NCI-H1436 (cell line): Measurements from ENCODE around the gene NPBWR2.
"Not testable (repeated sequence)": the region's sequence is repeated elsewhere in the genome, so short reads cannot be mapped to it uniquely, and the experiment has no call there.

Source experiments
- DNase-seq: peaks from one replicate; lab custom pipeline; 2025; lab: John Stamatoyannopoulos, UW

NPBWR2 gene

DNA sequence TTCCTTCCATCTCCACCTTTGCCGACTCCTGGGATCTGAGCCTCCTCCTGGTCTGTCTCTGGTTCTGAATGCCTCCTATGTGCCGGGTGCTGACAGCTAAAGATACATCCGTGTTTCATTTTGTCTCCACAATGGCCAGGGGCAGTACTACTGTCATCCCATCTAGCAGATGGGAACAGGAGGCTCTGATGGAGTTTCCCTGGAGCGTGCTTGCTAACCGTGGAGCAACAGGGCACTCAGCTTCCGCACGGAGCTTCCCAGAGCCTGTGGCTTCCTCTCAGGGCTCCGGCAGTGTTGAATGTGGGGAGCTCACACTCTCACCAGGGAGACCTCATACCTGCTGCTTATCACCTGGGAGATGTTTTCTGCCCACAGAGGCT is 11.9 kb upstream of the NPBWR2 start:
- DNase-seq = no peak

DNA sequence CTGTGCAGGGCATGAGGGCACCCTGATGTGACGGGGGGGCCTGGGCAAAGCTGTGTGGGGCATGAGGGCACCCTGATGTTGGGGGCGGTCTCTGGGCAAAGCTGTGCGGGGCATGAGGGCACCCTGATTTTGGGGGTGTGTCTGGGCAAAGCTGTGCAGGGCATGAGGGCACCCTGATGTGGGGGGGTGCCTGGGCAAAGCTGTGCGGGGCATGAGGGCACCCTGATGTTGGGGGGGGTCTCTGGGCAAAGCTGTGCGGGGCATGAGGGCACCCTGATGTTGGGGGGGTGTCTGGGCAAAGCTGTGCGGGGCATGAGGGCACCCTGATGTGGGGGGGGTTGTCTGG is 10.0 kb upstream of the NPBWR2 start:
- DNase-seq = not testable (repeated sequence)

DNA sequence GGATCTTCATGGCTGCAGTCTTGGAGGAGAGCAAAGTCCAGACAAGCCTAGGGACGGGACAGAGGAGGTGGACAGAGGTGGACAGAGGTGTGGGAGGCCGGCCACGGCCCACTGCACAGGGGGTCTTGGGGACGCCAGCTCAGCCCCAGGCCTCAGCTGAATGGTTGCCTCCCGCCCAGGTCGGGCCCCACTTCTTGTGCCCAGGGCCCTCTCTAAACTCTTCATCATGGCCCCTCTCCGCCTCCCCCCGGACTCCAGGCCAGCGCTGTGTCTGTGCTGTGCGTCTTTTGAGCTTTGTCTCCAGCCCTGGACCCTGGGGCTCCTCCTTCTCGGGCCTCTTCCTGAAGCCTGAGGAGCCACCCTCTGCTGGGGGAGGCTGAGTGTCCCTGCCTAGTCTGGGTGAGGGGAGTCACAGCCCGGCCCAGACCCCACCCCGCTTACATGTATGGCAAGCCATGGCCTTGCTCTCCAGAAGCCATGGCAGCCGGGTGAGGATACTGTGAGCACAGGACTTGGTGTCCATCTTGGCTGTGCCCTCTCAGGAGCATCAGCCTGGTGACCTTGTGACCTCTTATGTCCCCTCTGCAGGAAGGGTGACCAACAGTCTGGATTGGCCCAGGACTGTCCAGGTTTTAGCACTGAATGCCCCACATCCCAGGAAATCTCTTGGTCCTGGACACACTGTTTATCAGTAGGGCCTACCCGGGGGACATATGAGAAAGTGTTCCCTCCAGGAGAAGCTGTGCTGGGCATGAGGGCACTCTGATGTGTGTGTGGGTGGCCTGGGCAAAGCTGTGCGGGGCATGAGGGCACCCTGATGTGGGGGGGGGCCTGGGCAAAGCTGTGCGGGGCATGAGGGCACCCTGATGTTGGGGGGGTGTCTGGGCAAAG is 9.4 kb upstream of the NPBWR2 start:
- DNase-seq = no peak

DNA sequence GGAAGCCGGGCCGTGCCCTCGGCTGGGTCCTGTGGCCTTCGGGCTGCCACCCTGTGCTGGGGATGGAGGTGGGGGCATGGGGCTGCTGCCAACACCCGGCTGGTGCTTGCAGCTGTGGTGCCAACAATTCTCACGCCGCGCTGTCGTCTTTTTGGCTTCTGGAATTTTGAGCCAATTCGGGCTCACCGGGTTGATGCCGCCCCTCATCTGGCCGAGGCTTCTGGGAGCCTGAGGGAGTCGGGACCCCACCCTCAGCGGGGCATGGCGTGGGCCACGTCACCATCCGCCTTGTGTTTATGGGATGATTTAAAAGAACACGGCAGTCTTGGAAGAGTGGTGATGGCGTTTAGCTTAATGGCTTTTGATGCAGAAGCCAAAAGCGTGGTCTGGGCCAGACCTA is 8.7 kb upstream of the NPBWR2 start:
- DNase-seq = no peak

DNA sequence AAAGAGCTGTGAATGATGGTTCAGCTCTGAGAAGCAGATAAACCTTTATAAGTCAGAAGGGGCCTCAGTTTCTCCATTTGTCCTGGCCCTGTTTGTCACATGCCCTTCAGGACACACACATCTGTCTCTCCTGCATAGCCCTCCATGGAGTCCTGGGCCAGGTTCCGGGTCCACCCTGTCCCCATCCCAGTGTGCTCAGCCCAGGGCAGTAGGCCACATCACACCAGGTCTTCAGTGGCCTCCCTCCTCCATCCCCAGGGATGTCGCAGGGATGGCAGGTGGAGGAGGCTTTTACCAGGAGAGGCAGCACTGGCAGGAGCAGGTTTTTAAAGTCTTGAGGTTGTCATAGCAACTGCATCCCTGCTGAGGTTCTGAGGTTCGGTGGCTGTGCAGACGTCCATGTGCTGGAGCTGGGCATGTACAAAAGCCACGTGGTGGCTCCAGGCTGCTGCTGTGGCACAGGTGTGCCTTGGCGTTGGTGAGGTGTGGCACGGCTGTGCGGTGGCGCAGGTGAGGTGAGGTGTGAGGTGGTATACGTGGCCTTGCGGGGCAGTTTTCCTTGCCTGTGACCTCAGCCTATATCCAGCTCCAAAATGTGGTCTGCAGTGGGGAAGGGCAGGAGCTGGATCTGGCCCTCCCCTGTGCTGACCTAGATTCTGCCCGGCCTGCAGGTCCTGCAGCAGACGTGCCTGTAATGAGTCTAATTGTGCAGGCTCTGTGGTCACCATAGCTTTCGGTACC is 8.0 kb upstream of the NPBWR2 start:
- DNase-seq = no peak

DNA sequence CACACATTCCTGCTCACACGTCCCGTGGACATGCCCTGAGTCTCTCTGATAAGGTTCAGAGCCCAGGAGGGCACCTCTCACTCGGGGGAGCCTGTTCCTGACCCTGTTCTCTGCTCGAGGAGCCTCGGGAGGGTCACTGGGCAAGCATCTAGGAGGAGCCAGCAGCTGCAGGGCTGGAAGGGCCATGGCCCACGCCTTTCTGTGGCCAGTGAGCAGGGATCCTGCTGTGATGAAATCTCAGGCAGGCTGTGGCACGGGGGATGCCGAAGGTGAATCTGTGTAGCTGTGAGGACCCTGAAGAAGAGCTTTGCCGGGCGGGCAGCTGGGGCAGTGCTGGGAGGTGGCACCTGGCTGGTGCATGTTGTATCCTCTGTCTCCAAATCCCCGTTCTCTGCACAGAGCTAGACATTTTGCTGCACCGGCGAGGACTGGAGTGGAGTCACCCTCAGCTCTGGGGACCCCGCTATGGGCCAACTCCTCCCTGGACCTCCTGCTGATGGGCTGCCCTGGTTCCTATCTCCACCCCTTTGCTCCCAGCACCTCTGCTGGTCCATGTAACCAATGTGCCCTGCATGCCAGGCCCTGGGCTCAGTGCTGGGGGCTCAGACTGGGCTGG is 7.1 kb upstream of the NPBWR2 start:
- no peak for DNase-seq

DNA sequence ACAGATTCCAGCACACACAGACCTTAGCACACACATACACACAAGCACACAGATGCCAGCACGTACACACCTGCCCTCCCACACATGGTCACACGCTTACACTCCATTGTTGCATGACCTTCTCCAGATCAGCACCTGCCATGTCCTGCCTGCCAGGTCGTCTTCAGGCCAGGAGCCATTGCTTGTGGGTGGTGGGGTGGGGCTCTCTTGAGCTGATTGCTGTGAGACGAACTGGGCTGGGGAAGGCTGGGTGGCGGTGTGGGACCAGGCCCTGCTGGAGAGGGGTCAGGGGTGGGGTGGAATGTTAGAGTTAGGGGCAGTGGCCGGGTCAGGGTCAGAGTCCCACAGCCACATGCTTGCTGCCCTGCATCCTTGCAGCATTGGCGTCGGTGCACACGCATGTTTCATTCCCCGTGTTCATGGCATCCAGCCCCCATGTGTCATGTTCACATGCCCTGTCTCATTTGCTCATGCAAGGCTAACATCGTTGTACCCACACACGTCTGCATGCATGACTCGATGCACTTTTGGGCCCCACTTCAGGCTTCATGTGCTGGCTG is 6.5 kb upstream of the NPBWR2 start:
- DNase-seq = no peak

DNA sequence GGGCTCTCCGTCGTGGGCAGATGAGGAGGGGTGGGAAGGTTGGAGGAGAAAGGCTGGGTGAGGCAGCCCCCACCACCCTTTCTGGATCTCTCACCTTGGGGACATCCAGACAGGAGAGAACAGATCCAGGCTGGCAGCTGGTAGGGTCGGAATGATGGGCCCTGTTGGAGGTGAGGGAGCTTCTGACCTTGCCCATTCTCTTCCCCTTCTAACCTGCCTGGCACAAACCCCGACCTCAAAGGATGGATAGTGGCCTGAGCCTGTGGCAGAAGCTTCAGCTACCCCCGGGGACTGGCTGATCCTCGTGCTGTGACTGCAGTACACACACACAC is 6.0 kb upstream of the NPBWR2 start:
- DNase-seq = no peak

DNA sequence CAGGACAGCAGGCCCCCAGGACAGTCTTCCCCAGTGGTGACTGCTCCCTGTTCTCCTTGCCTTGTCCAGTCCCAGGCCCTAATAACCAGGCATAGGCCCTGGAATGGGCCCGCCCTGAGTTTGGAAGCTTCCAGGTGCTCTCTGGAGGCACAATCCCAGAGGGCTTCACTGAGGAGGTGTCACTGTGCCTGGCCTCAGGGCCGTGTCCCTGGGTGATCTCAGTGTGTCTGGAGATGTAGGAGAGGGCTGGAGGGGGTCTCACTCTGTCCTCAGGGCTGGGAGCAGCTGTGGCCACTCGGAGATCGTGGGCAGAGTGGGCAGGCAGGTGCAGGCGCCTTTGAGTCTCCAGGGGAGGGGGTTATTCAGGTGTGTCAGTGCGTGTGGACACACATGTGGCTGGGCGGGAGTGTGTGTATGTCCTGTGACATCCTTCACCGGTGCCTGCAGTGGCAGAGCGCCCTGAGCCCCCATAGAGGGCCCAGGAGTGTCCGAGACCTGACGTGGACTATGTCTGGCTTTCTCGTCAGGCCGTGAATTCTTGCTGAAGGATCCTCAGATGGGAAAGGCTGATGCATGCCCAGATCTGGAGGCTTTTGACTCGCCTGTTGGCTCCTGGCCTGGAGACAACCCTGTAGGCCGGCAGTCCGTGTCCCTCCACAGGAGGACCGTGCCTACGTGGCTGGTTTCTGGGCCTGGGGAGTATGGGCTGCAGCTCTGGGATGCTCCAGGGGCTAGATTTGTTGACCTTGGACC is 5.5 kb upstream of the NPBWR2 start:
- DNase-seq = no peak

DNA sequence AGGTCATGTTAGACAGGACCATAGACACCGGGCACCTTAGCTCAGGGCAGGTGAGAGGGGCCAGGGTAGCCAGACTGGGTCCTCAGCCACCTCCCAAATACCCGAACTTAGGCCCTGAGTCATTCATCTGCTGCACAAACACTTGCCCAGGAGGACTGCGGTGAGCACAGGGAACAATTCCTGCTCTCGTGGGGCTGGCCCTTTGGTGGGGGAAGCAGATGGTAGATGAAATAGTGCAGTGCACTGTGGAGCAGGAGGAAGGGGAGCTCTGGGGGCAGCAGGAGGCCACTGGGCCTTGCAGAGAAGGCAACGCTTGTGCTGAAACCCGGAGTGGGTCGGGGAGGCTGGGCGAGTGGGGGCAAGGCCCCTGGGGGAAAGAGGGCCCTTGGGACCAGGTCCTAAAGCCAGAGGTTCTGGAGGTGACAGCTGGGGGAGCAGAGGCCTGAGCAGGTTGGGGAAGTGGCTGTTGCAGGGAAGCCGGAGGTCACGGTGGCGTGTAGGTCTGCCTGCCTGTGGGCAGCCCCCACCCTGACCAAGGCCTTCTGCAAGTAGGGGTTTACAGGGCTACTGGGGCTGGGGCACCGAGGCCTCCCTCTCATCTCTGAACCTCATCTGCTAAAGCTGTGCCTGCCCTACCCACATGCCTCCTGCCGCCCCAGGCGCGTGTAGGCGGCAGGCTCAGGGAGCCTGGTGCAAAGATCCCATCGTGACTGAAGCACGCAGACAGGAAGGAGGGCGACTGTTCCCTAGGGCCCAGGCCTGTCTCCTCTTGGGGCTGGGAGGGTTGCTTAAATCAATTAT is 4.7 kb upstream of the NPBWR2 start:
- DNase-seq = peak; percentile 32

DNA sequence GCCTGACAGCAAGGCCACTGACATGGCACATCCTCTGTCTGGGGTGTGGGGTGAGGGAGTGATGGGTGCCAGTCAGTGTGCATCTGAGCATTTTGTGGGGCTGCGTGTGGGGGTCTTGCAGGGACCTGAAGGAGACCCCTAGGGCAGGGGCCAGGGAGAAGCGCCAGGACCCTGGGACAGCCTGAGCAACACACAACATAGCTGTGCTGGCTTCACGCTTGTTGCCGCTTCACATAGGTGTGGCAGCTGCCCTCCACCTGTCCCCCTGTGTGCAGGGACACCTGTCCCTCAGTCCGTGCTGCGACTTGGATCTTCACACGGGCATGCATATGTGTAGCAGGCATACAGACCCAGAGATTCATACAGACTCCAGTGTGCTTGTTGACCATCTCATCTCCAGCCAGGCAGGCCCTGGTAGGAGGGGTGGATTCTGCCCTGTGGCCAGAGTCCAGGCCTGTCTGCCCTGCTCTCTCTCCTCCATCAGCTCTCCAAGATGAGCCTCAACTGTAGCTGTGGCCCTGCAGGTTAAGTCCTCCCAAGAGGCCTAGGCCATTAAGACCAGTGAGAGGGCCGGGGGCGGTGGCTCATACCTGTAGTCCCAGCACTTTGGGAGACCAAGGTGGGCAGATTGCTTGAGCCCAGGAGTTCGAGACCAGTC is 3.2 kb upstream of the NPBWR2 start:
- no peak for DNase-seq

DNA sequence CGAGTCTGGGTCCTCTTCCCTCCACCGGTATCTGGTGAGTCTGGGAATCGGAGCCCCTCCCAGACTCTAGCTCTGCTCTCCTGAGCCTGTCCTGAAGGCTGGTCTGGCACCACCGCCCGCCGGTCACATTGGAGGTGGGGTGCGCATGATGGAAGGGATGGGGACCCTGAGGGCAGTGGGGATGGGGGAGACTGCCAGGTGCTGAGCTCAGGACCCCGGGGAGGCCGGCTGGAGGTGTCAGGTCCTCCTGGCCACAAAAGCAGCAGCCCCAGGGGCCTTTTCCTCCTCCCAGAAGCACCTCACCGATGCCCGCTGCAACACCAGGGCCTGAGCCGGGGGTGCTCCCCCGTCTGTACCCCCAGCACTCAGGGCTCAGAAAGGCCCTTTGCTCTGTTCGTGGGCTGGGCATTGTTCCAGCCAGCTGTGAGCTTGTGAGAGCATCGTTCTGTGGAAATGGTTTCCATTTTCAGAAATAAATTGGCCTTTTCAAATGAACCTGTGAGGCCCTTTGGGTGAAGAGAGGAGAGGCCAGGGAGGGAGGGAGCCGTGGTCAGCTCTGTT is 2.5 kb upstream of the NPBWR2 start:
- DNase-seq = no peak

DNA sequence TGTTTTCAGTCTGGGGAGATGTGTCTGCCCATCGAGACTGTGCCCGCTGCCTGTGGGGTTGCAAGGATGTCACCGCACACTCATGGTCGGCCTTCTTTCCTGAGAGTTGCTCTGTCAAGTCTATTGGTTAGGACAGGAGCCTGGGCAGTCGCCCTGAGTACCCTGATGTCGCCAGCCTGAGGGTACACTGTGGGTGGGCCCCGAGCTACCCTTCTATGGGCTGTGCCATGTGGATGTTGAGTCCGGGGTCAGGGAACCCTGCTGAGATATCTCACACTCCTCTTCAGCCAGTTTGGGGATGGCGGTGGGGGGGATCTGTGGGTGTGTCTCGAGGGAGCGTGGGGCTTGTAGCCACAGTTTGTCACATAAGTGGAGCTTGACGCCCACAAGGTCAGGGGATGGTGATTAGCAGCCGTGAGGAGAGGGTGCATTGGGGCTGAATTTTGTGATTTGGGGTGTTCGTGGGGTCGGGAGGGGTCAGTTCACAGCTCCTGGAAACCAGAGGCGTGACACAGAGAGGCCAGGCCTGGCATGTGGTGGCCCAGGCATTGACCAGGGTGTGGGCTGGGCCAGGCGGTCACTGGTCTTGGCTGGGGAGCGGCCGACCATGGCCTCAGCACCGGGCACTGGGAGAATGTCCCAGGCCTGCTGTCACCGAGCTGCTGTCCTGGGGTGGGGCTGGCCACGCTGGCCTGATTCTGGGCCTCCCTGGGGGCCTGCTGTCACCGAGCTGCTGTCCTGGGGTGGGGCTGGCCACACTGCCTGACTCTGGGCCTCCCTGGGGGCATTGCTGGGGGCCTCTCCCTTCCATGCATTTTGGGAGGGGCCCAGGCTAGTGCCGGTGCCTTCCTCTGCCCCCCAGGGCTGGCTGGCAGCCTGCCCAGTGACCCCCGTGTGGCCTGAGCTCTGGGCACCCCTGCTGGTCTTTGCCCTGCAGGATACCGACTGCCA is 1.6 kb upstream of the NPBWR2 start:
- no peak for DNase-seq

DNA sequence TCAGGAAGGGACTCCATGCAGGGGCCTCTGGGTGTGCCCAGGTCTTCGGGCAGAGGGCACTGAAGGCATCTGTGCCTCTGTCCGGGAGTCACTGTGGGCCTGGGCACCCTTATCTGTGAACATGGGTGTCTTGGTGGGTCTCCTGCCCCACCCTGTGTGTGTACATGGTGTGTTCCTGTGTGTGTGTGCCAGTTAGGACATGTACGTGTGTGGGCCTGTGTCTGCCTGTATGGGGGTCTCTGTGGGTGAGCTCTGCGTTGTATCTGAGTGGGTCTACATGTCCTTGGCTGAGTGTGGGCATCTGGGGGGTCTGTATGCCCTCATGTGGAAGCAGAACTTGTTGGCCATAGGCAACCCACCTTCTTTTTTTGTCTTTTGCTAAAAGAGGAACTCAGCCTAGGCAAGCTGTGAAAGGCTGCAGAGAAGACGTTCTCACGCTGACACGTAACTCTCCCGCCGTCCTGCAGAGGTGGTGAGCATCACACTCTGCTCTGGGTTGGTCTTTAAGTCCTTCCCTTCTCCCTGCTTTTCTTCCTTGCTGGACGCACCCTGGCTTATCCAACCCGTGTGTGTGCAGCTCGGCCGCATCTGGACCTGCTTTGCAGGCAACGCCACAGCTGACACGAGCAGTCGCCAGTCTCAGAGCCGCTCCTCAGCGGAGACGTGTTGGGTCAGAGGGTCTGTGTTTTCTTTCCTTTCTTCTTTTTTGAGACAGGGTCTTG is 532 bp upstream of the NPBWR2 start:
- DNase-seq = no peak

DNA sequence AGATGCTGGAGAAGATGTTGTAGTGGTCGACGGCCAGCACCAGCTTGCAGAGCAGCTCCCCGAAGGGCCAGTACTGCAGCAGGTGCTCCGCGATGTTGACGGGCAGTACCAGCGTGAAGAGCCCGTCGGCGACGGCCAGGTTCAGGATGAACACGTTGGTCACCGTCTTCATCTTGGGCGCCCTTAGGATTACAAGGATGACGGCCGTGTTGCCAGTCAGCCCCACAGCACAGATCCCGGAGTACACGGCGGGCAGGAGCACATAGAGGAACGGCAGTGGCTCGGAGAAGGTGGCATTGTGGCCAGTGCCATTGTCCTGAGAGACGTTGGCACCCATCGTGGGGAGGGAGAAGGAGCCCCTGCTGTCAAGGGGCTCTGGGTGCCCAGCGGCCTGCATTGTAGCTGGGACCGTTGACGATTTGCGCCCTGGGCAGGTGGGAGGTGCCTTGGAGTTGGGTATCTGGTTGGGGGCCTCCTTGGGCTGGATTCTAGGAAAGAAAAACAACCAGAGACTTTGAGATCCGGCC is 867 bp downstream of the NPBWR2 start:
- no peak for DNase-seq

DNA sequence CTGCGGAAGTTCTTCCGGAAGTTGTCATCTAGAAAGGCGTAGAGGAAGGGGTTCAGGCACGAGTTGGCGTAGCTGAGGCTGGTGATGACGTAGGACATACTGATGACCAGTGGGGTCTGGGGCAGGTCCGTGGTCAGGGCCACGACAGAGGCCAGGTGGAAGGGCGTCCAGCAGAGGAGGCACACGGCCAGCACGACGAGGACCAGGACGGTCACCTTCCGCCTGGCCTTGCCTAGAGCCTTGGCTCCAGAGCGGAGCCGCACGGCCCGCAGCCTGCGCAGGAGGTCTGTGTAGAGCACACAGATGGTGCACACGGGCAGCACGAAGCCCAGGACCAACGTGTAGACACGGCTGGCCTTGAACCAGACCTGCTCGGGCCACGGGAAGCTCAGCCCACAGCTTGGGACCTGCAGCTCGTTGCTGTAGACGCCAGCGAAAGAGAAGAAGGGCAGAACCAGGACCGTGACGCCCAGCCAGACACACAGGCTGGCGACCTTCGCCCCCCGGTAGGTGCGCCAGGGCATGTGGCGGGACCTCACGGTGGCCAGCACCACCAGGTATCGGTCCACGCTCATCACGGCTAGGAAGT is 1.4 kb downstream of the NPBWR2 start:
- no peak for DNase-seq

DNA sequence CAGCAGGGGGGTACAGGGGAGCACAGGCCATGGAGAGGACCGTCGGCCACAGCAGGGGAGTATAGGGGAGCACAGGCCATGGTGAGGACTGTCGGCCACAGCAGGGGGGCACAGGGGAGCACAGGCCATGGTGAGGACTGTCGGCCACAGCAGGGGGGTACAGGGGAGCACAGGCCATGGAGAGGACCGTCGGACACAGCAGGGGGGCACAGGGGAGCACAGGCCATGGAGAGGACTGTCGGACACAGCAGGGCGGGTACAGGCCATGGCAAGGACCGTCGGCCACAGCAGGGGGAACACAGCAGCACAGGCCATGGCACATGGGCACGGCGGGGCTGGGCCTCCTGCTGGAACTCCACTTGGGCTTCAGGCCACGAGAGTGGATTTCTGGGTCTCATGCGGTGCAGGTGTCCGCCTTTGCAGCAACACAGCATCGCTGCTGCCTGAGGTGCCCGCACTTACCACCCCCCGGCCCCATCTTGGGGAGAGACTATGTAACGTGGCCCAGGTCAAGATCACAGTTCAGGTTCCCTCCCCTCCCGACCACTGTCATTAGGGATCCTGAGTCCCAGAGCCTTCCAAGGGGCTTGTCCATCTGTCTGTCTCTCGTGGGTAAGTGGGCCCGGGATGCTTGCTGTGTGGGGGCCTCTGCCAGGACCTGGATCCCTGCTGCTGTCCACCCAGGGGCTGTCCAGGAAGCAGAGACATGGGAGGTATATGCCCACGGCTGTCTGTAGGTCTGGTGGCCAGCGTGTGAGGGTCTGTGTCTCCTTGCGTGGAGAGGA is 2.5 kb downstream of the NPBWR2 start:
- no peak for DNase-seq
